ENCODE data around the gene IFT25. TPM values are rescaled to one million over a fixed set of nuclear protein-coding genes. Genes with fewer than 3 reads are reported as not detected.
A peak's percentile ranks its signal among the peaks of the same experiment; 100 is the strongest.

IFT25 gene
- total RNA-seq, 2 experiments from 2014 or later: 53.2 to 59.1 TPM

- no peaks in the 10 kb centered on the region for H3K4me1 Mint-ChIP-seq
- H3K27ac Mint-ChIP-seq: no peak overlapping the region
- peaks cover 20% of the 10 kb centered on the region for H3K36me3 Mint-ChIP-seq
- H3K27me3 Mint-ChIP-seq: no peaks in the 10 kb centered on the region
- no peak for DNase-seq
- no peaks in the 10 kb centered on the region for H3K9me3 Mint-ChIP-seq
- H3K4me3 Mint-ChIP-seq: no peak overlapping the region
Measured at GRCh38 chr1:53967409-53968124, 22.1 kb upstream of the IFT25 start.

GRCh38 chr1:53966794-53967193 lies 21.3 kb upstream of the IFT25 start:
- peaks cover 17% of the 10 kb centered on the region for H3K36me3 Mint-ChIP-seq
- H3K27ac Mint-ChIP-seq: no peak overlapping the region
- no peaks in the 10 kb centered on the region for H3K4me1 Mint-ChIP-seq
- no peak for DNase-seq
- no peak overlapping the region for H3K4me3 Mint-ChIP-seq
- no peaks in the 10 kb centered on the region for H3K9me3 Mint-ChIP-seq
- H3K27me3 Mint-ChIP-seq: no peaks in the 10 kb centered on the region

GRCh38 chr1:53964109-53964508 lies 18.6 kb upstream of the IFT25 start:
- Mint-ChIP-seq H3K27me3 (no peaks in the 10 kb centered on the region), H3K4me3 (no peak overlapping the region), H3K9me3 (no peaks in the 10 kb centered on the region), H3K36me3 (peaks cover 17% of the 10 kb centered on the region), H3K27ac (no peak overlapping the region), H3K4me1 (no peaks in the 10 kb centered on the region)
- no peak for DNase-seq

- Mint-ChIP-seq H3K9me3 (no peaks in the 10 kb centered on the region), H3K27ac (no peak overlapping the region), H3K4me3 (no peak overlapping the region), H3K27me3 (no peaks in the 10 kb centered on the region), H3K36me3 (peaks cover 13% of the 10 kb centered on the region), H3K4me1 (no peaks in the 10 kb centered on the region)
- DNase-seq: no peak
Measured at GRCh38 chr1:53963460-53963859, 18.0 kb upstream of the IFT25 start.

GRCh38 chr1:53962395-53962794 lies 16.9 kb upstream of the IFT25 start:
- Mint-ChIP-seq H3K27ac (no peak overlapping the region), H3K27me3 (no peaks in the 10 kb centered on the region), H3K4me3 (no peak overlapping the region), H3K36me3 (peaks cover 12% of the 10 kb centered on the region), H3K4me1 (no peaks in the 10 kb centered on the region), H3K9me3 (no peaks in the 10 kb centered on the region)
- no peak for DNase-seq

- no peak for DNase-seq
- H3K9me3 Mint-ChIP-seq: no peaks in the 10 kb centered on the region
- H3K36me3 Mint-ChIP-seq: peaks cover 12% of the 10 kb centered on the region
- no peak overlapping the region for H3K27ac Mint-ChIP-seq
- H3K27me3 Mint-ChIP-seq: no peaks in the 10 kb centered on the region
- peaks cover 10% of the 10 kb centered on the region for H3K4me1 Mint-ChIP-seq
- H3K4me3 Mint-ChIP-seq: no peak overlapping the region
Measured at GRCh38 chr1:53959664-53960250, 14.3 kb upstream of the IFT25 start.

GRCh38 chr1:53957194-53957818 lies 11.8 kb upstream of the IFT25 start:
- no peak overlapping the region for H3K4me3 Mint-ChIP-seq
- no peak for DNase-seq
- no peaks in the 10 kb centered on the region for H3K27me3 Mint-ChIP-seq
- no peaks in the 10 kb centered on the region for H3K9me3 Mint-ChIP-seq
- no peak overlapping the region for H3K27ac Mint-ChIP-seq
- peaks cover 8% of the 10 kb centered on the region for H3K36me3 Mint-ChIP-seq
- peaks cover 13% of the 10 kb centered on the region for H3K4me1 Mint-ChIP-seq

- no peaks in the 10 kb centered on the region for H3K9me3 Mint-ChIP-seq
- no peak for DNase-seq
- H3K36me3 Mint-ChIP-seq: peaks cover 8% of the 10 kb centered on the region
- peaks cover 13% of the 10 kb centered on the region for H3K4me1 Mint-ChIP-seq
- H3K4me3 Mint-ChIP-seq: no peak overlapping the region
- no peaks in the 10 kb centered on the region for H3K27me3 Mint-ChIP-seq
- no peak overlapping the region for H3K27ac Mint-ChIP-seq
Measured at GRCh38 chr1:53956308-53957168, 11.0 kb upstream of the IFT25 start.

- H3K36me3 Mint-ChIP-seq: peaks cover 3% of the 10 kb centered on the region
- H3K27ac Mint-ChIP-seq: no peak overlapping the region
- H3K27me3 Mint-ChIP-seq: no peaks in the 10 kb centered on the region
- no peak for DNase-seq
- H3K4me3 Mint-ChIP-seq: no peak overlapping the region
- peaks cover 19% of the 10 kb centered on the region for H3K4me1 Mint-ChIP-seq
- no peaks in the 10 kb centered on the region for H3K9me3 Mint-ChIP-seq
Measured at GRCh38 chr1:53954128-53954527, 8.6 kb upstream of the IFT25 start.

- Mint-ChIP-seq H3K27ac (no peak overlapping the region), H3K9me3 (no peaks in the 10 kb centered on the region), H3K4me3 (no peak overlapping the region), H3K36me3 (peaks cover 2% of the 10 kb centered on the region), H3K4me1 (peaks cover 26% of the 10 kb centered on the region), H3K27me3 (no peaks in the 10 kb centered on the region)
- DNase-seq: no peak
Measured at GRCh38 chr1:53951697-53952096, 6.2 kb upstream of the IFT25 start.

GRCh38 chr1:53949023-53949990 lies 3.8 kb upstream of the IFT25 start:
- Mint-ChIP-seq H3K27ac (no peak overlapping the region), H3K9me3 (no peaks in the 10 kb centered on the region), H3K36me3 (peaks cover 6% of the 10 kb centered on the region), H3K4me1 (peaks cover 25% of the 10 kb centered on the region), H3K4me3 (no peak overlapping the region), H3K27me3 (no peaks in the 10 kb centered on the region)
- no peak for DNase-seq

GRCh38 chr1:53948291-53948690 lies 2.8 kb upstream of the IFT25 start:
- Mint-ChIP-seq H3K36me3 (peaks cover 13% of the 10 kb centered on the region), H3K4me3 (no peak overlapping the region), H3K27ac (no peak overlapping the region), H3K27me3 (no peaks in the 10 kb centered on the region), H3K4me1 (peaks cover 31% of the 10 kb centered on the region), H3K9me3 (no peaks in the 10 kb centered on the region)
- DNase-seq: no peak

GRCh38 chr1:53947172-53947907 lies 1.8 kb upstream of the IFT25 start:
- H3K9me3 Mint-ChIP-seq: no peaks in the 10 kb centered on the region
- H3K27me3 Mint-ChIP-seq: no peaks in the 10 kb centered on the region
- peak overlapping the region; percentile 91 for H3K4me3 Mint-ChIP-seq
- peaks cover 41% of the 10 kb centered on the region for H3K4me1 Mint-ChIP-seq
- peak overlapping the region; percentile 85 for H3K27ac Mint-ChIP-seq
- no peak for DNase-seq
- H3K36me3 Mint-ChIP-seq: peaks cover 20% of the 10 kb centered on the region
